Naive thymus-derived CD8-positive, alpha-beta T cell (primary cell): ENCODE results near the gene PALLD. TPM values are rescaled to one million over a fixed set of nuclear protein-coding genes. Genes with fewer than 3 reads are reported as not detected.

ENCODE experiments used
- ATAC-seq, 2 donors: fragments of 150-1000 bp; cut with Tn5 transposase in 1 of 2; sonication (Bioruptor Pico), chemical (Tn5 transposase) in 1 of 2; 1 replicate in 1 of 2; 2 replicates in 1 of 2; pipeline ENCODE4 v1.10.0; 2021; ENCODE audit warnings: mild to moderate bottlenecking in 2 of 2, moderate library complexity in 2 of 2
- POLR2A ChIA-PET: fragments of 350-600 bp; sonication (Branson Sonifier 250); formaldehyde crosslinking; loops from one replicate; lab custom pipeline; 2021; ENCODE audit warnings: antibody characterized with exemption; lab: Charles Lee
- DNase-seq, 10 donors: peaks; one replicate each; pipeline versions ENCODE4 v3.0.0 to v3.0.0-alpha.2; 2020 to 2022
- H3K27ac Mint-ChIP-seq, 10 donors: one replicate each; pipeline ENCODE4 v1.8.0; 2020 to 2022; ENCODE audit warnings: mild to moderate bottlenecking in 10 of 10, mixed read lengths in 10 of 10, moderate library complexity in 4 of 10, inconsistent platforms in 1 of 10
- H3K27me3 Mint-ChIP-seq, 5 donors: one replicate each; pipeline ENCODE4 v1.8.0; 2021 to 2022; ENCODE audit warnings: mixed read lengths in 5 of 5
- H3K36me3 Mint-ChIP-seq, 3 donors: one replicate each; pipeline ENCODE4 v1.8.0; 2020 to 2022; ENCODE audit warnings: mixed read lengths in 3 of 3, mild to moderate bottlenecking in 2 of 3, inconsistent platforms in 1 of 3
- H3K4me1 Mint-ChIP-seq, 4 donors: one replicate each; pipeline ENCODE4 v1.8.0; 2021 to 2022; ENCODE audit warnings: mixed read lengths in 4 of 4
- H3K4me3 Mint-ChIP-seq, 10 donors: one replicate each; pipeline ENCODE4 v1.8.0; 2020 to 2022; ENCODE audit warnings: mild to moderate bottlenecking in 10 of 10, mixed read lengths in 10 of 10, moderate library complexity in 6 of 10, inconsistent platforms in 1 of 10
- H3K9me3 Mint-ChIP-seq, 9 donors: one replicate each; pipeline ENCODE4 v1.8.0; 2020 to 2022; ENCODE audit warnings: mixed read lengths in 9 of 9, mild to moderate bottlenecking in 3 of 9, inconsistent platforms in 1 of 9, moderate library complexity in 1 of 9
- polyA plus RNA-seq, 3 donors: library from polyadenylated mRNA; unstranded; fragments of 300-500 nt; fragmentation: Illumina TruSeq; gene quantifications; one replicate each; pipeline ENCODE4 v1.2.3, GENCODE V29; 2021
- total RNA-seq, 8 experiments: library from RNA in 2 of 8; stranded (reverse) in 2 of 8; gene quantifications; one replicate each; pipeline ENCODE4 v1.2.3 and lab custom pipeline; 2021 to 2026

The PALLD gene
- total and polyA plus RNA-seq, 5 experiments from 2014 or later = 0.08 to 0.34 (median 0.32) TPM; not detected in 2

DNA sequence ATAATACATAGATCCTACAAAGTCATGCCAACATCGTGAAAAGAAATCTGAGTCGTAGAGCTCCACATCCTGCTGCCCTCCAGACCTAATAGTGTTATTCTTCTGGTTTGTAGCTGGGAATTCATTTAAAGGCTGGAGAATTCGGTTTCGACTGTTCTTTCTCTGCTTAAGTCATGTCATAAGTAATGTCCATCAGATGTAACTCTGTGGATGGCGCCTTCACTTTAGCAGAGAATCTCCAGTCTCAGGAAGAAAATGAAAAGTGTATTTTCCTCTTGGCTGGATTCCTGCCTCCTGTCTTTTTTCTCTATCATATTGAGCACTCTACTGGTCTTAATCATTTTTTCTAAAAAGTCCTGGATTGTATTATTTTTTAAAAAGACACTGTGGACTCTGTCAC, 117.0 kb downstream of the PALLD start:
- Mint-ChIP-seq H3K4me1 (no peaks in the 10 kb centered on the region), H3K4me3 (no peak overlapping the region), H3K27me3 (peaks cover 3 to 18% (median 5%) of the 10 kb centered on the region in 5 donors), H3K9me3 (no peaks in the 10 kb centered on the region), H3K27ac (no peak overlapping the region), H3K36me3 (no peaks in the 10 kb centered on the region)
- POLR2A ChIA-PET = no interaction called here
- ATAC-seq (no peak), DNase-seq (no peak)

DNA sequence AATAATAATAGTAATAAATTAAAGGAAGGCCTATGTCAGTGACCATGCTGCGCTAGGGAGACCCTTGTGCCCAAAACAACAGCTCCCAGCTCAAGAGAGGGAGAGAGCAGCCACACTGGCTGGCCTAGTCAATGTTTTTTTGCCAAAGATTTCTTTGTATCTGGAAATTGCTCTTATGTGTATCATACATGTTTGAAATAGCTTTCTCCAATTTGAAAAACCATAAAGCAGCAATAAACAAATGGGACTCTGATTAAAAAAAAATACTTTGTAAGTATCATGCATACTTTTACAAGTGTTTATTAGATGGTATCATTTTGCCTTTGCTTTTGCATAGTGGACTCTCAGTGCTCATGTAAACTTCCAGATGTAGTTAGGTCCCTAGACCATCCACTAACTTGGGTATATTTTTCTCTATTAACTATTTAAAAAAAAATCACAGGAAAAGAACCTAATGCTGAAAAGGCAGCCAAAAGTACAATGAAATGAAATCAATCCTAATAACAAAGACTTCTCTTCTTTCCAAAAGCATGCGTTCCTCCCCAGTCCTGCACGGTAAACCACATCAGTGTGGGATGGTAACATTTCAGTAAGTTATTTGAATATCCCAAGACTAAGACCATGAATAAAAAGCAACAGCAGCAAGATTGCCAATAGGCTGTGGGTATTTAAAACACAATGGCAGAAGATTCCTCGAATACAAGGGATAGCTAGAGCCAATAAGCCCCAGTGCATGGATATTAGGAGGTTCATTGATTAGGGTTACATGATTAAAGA, 117.6 kb downstream of the PALLD start:
- POLR2A ChIA-PET = no interaction called here
- H3K4me3 Mint-ChIP-seq = no peak overlapping the region
- peaks cover 3 to 21% (median 8%) of the 10 kb centered on the region in 5 donors for H3K27me3 Mint-ChIP-seq
- ATAC-seq (no peak), DNase-seq (no peak)
- no peaks in the 10 kb centered on the region for H3K36me3 Mint-ChIP-seq
- no peaks in the 10 kb centered on the region for H3K4me1 Mint-ChIP-seq
- H3K27ac Mint-ChIP-seq = no peak overlapping the region
- H3K9me3 Mint-ChIP-seq = no peaks in the 10 kb centered on the region

DNA sequence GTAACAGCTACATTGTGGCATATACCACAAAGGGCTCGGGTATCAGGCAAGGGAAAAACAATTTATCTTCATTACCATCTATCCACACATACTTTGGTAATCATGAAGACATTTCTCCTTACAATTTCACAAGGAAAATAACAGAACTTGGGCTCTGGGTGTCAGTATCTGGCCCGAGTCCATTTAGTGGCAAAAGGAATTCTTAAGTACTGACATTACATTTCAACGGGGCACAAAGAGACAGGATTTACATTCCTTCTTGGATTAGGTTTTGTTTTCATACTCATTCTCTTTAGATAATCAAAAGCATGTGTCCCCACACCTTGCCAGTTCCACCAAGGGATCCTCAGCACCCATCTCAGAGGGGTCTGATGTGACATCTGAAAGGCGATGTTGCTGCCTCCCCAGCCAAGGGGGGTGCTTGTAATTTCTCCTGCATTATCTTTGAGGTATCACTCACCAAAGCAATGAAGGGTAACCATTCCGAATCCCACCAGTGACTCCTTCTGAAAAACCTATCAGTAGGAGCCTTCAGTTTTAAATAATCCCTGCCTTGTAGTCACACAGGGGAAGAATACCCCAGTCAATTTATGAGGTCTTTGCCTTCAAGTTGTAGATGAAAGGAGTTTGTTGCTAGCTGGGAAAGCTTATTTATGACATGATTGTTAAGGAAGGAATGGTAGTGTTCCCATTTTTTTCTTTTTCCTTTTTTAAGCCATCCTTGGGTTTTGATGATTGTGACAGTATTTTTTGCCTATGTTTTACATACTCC, 118.6 kb downstream of the PALLD start:
- H3K27ac Mint-ChIP-seq = no peak overlapping the region
- POLR2A ChIA-PET = no interaction called here
- no peak overlapping the region for H3K4me3 Mint-ChIP-seq
- peaks cover 3 to 20% (median 8%) of the 10 kb centered on the region in 5 donors for H3K27me3 Mint-ChIP-seq
- no peaks in the 10 kb centered on the region for H3K9me3 Mint-ChIP-seq
- no peaks in the 10 kb centered on the region for H3K36me3 Mint-ChIP-seq
- DNase-seq (no peak), ATAC-seq (no peak)
- no peaks in the 10 kb centered on the region for H3K4me1 Mint-ChIP-seq

DNA sequence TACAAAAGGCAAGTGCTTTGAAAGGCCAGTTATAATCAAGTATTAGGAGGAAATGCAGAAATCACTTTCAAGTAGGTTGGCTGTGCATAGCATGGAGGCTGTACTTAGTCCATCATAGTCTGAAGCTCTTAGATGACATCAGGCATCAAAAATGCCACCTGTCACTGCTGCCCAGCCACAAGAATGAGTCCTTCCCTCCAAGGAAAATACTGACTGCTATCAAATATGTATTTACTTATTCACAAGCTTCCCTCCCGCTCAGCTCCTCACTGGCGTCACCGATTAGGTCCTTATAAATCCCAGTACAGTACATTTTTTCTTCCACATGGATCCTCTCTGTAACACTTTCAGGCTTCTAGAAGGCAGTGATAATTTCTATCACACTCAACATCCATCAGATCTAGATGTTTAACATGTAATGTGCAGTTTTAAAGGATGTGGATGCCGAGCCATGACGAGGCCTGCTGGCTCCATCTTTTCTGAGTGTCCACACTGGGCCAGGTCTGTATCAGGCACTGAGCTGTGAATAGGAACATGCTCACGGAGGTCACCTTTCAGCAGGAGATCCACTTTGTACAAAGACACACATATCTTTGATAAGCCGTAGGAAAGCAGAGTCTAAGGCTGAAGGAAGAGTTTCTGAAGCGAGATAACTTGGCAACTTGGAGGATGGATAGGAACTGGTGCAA, 121.9 kb downstream of the PALLD start:
- Mint-ChIP-seq H3K36me3 (no peaks in the 10 kb centered on the region), H3K9me3 (no peaks in the 10 kb centered on the region), H3K4me1 (no peaks in the 10 kb centered on the region), H3K27me3 (peaks cover 0 to 35% (median 19%) of the 10 kb centered on the region in 5 donors), H3K27ac (no peak overlapping the region), H3K4me3 (no peak overlapping the region)
- ATAC-seq = no peak
- no peak for DNase-seq
- POLR2A ChIA-PET = no interaction called here

DNA sequence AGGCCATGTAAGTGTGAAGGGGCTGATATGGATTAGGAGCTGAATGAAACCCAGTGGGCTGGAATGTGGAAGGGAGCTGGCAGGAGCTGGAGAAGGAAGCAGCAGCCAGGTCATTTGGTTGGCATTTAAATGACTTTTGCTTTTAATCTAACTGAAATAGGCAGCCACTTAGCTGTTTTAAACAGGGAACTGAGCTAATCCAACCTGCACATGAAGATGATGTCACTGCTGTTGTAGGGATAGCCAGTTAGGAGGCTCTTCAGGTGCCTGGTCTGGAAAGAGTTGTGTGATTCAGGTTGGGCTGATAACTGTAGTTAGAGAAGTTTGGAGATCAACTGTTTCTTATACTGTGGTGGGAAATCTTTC, 122.4 kb downstream of the PALLD start:
- no peak for ATAC-seq
- Mint-ChIP-seq H3K4me3 (no peak overlapping the region), H3K4me1 (no peaks in the 10 kb centered on the region), H3K9me3 (no peaks in the 10 kb centered on the region), H3K36me3 (no peaks in the 10 kb centered on the region), H3K27me3 (peaks cover 0 to 39% (median 19%) of the 10 kb centered on the region in 5 donors), H3K27ac (no peak overlapping the region)
- DNase-seq = no peak
- POLR2A ChIA-PET = no interaction called here

DNA sequence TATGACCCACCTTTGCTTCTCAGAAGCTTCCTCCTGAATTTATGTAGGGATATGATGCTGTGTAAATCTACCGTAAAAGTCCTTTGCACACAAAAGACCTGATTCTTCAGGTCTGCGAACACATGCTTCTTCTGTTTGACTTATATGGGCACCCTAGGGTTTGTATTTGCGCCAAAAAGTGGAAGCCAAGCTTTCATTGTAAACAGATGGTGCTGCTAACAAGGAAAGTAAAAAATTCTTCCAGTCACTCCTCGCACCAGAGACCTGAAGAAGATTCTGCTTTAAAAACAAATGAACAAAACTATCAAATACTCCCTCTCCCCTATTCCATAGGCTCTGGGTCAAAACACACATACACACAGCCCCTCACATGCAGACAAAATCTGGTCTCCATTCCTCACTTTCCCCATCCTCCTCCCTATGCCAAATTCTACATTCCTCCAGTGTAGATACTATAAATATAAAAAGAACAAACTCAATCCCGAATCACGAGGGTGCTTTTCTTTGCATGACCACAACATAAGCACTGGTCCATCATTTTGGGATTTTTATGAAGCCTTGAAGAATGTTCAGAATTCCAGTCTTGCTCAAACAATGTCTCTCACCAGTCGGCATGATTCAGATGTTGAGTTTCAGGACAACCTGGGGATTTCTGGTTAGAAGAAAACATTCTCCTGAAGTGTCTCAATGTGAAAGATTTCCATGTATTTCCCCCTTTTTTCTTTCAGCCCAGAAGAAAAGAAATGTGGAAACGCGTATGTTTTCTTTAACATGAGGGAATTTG, 125.1 kb downstream of the PALLD start:
- DNase-seq (no peak), ATAC-seq (no peak)
- POLR2A ChIA-PET = interaction anchor here (0.6 kb wide), 1 partner anchor 66 kb away, joined by 3 read pairs; no protein-coding TSS in a partner anchor
- Mint-ChIP-seq H3K27me3 (peaks cover 2 to 39% (median 21%) of the 10 kb centered on the region in 5 donors), H3K9me3 (no peaks in the 10 kb centered on the region), H3K4me1 (no peaks in the 10 kb centered on the region), H3K27ac (no peak overlapping the region), H3K36me3 (no peaks in the 10 kb centered on the region), H3K4me3 (no peak overlapping the region)

DNA sequence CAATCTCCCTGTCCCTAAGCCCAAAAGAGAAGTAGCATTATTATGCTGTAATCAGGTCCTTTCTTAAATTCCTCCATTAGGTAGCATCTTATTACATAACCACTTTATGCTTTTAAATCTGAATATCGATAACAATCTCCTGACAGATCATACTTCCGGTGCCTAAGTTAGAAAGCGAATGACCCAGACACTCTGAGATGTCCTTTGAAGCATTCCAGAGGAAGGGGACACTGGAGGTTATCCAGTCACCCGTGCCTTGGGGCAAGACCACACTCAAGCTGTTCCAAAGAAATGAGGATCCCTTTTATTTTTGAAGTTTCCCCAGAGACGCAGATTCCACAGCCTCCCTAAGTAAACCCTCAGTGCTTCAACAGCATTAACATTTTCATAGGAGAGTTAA, 125.7 kb downstream of the PALLD start:
- Mint-ChIP-seq H3K36me3 (no peaks in the 10 kb centered on the region), H3K4me1 (no peaks in the 10 kb centered on the region), H3K4me3 (no peak overlapping the region), H3K27me3 (peaks cover 2 to 39% (median 22%) of the 10 kb centered on the region in 5 donors), H3K27ac (no peak overlapping the region), H3K9me3 (no peaks in the 10 kb centered on the region)
- DNase-seq (no peak), ATAC-seq (no peak)
- POLR2A ChIA-PET = no interaction called here

DNA sequence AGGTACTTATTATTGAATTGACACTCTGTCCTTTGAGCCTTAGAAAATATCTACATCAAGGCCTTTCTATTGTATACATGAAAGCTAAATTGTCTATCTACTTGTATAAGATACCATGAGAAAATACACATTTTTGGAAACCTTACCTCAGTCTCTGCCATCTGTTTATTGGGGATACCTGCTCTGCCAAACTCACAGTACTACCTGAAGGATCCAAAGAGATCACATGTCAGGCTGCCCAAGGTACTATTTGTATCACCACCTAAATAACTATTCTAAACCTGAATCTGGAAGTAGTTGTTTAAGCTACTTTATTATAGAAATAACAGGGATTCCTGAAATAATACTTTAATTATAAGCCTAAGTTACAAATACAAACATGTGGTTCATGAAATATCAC, 126.2 kb downstream of the PALLD start:
- peaks cover 2 to 40% (median 22%) of the 10 kb centered on the region in 5 donors for H3K27me3 Mint-ChIP-seq
- POLR2A ChIA-PET = no interaction called here
- no peaks in the 10 kb centered on the region for H3K4me1 Mint-ChIP-seq
- H3K36me3 Mint-ChIP-seq = no peaks in the 10 kb centered on the region
- ATAC-seq (no peak), DNase-seq (no peak)
- no peak overlapping the region for H3K27ac Mint-ChIP-seq
- no peaks in the 10 kb centered on the region for H3K9me3 Mint-ChIP-seq
- no peak overlapping the region for H3K4me3 Mint-ChIP-seq

DNA sequence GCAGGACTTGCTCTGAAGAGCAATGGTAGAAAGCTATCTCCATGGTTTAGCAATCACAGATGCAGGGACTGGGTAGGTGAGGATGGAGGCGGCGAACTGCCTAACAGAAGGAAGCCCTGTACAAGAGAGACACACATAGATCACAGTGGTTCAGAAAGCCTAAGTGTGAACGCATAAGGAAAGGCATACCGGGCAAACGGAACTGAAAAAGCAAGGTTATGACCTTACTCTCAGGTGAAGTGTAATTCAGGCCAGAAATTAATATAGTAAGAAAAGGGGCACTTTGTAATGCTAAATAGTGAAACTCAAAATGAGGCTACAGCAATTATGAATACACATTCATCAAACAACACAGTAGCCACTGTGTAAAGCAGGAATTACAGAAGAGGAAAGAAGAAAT, 126.6 kb downstream of the PALLD start:
- Mint-ChIP-seq H3K4me3 (no peak overlapping the region), H3K27me3 (peaks cover 6 to 45% (median 26%) of the 10 kb centered on the region in 5 donors), H3K9me3 (no peaks in the 10 kb centered on the region), H3K27ac (no peak overlapping the region), H3K4me1 (no peaks in the 10 kb centered on the region), H3K36me3 (no peaks in the 10 kb centered on the region)
- DNase-seq (no peak), ATAC-seq (no peak)
- POLR2A ChIA-PET = interaction anchor here (0.6 kb wide), 1 partner anchor 327 kb away, joined by 6 read pairs; no protein-coding TSS in a partner anchor

DNA sequence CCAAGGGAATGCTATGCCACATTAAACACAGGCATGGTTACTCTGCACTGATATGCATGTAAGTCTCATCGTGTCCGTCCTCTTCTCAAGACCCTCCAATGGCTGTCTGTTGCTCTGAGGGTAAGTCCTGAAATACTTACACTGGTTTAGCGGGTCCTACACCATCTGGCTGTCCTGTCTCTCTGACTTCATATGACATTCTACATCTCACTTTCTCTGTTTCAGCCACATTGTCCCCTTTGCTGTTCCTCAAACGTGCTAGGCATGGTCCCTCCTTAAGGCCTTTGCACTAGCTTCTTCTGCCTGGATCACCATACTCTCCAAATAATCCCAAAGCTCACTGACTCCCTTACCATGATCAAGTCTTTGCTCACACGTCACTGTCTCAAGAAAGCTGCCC, 131.4 kb downstream of the PALLD start:
- ATAC-seq (no peak), DNase-seq (no peak)
- no peak overlapping the region for H3K4me3 Mint-ChIP-seq
- no peak overlapping the region for H3K27ac Mint-ChIP-seq
- no peaks in the 10 kb centered on the region for H3K36me3 Mint-ChIP-seq
- peaks cover 0 to 16% (median 12%) of the 10 kb centered on the region in 4 donors for H3K4me1 Mint-ChIP-seq
- peaks cover 24 to 58% (median 42%) of the 10 kb centered on the region in 5 donors for H3K27me3 Mint-ChIP-seq
- POLR2A ChIA-PET = no interaction called here
- no peaks in the 10 kb centered on the region for H3K9me3 Mint-ChIP-seq

DNA sequence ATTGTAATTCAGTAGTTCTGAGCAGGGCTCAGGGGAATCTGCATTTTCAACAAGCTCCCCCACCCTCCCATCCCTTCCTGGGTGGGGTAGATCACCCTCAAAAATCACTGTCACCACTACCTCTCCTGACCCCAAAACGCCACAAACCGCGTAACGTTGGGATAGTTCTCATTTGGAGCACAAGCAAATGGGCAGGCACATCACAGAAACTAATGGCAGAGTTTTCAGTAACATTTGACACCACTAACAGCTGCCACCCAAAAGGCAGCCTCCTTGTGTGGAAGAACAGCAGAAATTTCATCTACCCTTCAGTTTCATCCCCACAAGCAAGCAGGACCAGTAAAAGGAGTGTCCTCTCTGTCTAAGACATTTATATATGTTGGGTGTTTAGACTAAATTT, 132.7 kb downstream of the PALLD start:
- H3K9me3 Mint-ChIP-seq = no peaks in the 10 kb centered on the region
- POLR2A ChIA-PET = no interaction called here
- H3K4me1 Mint-ChIP-seq = peaks cover 0 to 16% (median 13%) of the 10 kb centered on the region in 4 donors
- no peaks in the 10 kb centered on the region for H3K36me3 Mint-ChIP-seq
- no peak for ATAC-seq
- H3K27me3 Mint-ChIP-seq = peaks cover 30 to 59% (median 47%) of the 10 kb centered on the region in 5 donors
- H3K4me3 Mint-ChIP-seq = no peak overlapping the region
- DNase-seq = no peak
- H3K27ac Mint-ChIP-seq = no peak overlapping the region

DNA sequence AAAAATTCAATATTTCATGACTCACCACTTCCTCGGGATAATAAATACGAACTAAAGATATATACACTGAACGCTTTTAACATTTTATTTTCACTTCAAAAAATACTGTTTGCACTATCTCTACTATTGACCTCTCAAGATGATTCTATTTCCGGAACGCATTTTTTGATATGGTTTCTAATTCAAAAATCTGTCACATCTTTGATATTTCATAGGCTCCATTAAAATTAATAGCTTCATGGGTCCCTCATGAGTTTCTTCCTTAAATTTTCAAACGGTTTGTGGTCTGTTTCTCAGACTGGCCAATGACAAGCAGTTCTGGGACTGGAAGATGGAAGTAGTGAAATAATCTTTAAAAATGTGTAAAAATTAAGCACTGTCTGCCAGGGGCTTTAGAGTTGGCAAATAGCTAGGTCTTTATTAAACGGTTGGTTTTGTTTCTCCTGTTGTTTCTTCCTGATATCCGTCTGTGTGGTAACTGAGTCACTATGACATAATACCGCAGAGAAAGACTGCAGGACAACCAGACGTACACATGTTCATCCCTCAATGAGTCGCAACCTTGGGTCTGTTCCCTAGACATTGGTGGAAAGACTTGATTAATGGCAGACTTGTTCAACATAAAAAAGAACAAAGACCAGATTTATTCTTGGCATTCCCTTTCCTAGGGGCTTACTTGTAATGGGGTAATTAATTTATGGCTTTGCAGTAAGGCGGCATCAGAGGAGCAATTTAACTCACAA, 133.8 kb downstream of the PALLD start:
- H3K9me3 Mint-ChIP-seq = no peaks in the 10 kb centered on the region
- POLR2A ChIA-PET = no interaction called here
- no peak overlapping the region for H3K27ac Mint-ChIP-seq
- peaks cover 0 to 16% (median 13%) of the 10 kb centered on the region in 4 donors for H3K4me1 Mint-ChIP-seq
- H3K27me3 Mint-ChIP-seq = peaks cover 39 to 70% (median 50%) of the 10 kb centered on the region in 5 donors
- DNase-seq (no peak), ATAC-seq (no peak)
- H3K36me3 Mint-ChIP-seq = no peaks in the 10 kb centered on the region
- H3K4me3 Mint-ChIP-seq = peak overlapping the region in 5 of 10 donors; percentile 9 to 46 (median 26)
